Ishikawa (cell line): ENCODE data around the gene CTPS2.

Experiments used
- CEBPB ChIP-seq: IDR thresholded peaks from 2 replicates; pipeline ENCODE4 v1.6.1; 2012
- CREB1 ChIP-seq: IDR thresholded peaks from 2 replicates; pipeline ENCODE4 v1.6.1; 2012; ENCODE audit warnings: low read depth
- EGR1 ChIP-seq: IDR thresholded peaks from 2 replicates; pipeline ENCODE4 v1.6.1; 2012
- EP300 ChIP-seq: IDR thresholded peaks from 2 replicates; pipeline ENCODE4 v1.6.1; 2012; ENCODE audit warnings: borderline replicate concordance
- FOXM1 ChIP-seq: IDR thresholded peaks from 2 replicates; pipeline ENCODE4 v1.6.1; 2012; ENCODE audit warnings: low read depth, borderline replicate concordance
- MAX ChIP-seq: IDR thresholded peaks from 2 replicates; pipeline ENCODE4 v1.6.1; 2012
- REST ChIP-seq: IDR thresholded peaks from 2 replicates; pipeline ENCODE4 v1.6.1; 2012; ENCODE audit warnings: low read depth, mild to moderate bottlenecking
- TAF1 ChIP-seq: IDR thresholded peaks from 2 replicates; pipeline ENCODE4 v1.6.1; 2012; ENCODE audit warnings: low read depth, mild to moderate bottlenecking
- TCF12 ChIP-seq: IDR thresholded peaks from 2 replicates; pipeline ENCODE4 v1.6.1; 2012; ENCODE audit warnings: low read depth
- TEAD4 ChIP-seq: IDR thresholded peaks from 2 replicates; pipeline ENCODE4 v1.6.1; 2012
- USF1 ChIP-seq: IDR thresholded peaks from 2 replicates; pipeline ENCODE4 v1.6.1; 2012
- YY1 ChIP-seq: IDR thresholded peaks from 2 replicates; pipeline ENCODE4 v1.6.1; 2012; ENCODE audit warnings: low read depth

GRCh38 chrX:16654093-16654492 lies 58.4 kb downstream of the CTPS2 start:
- no peak for TF ChIP-seq TCF12
- TF ChIP-seq REST: no peak
- no peak for TF ChIP-seq EGR1
- TF ChIP-seq TAF1: no peak
- TF ChIP-seq USF1: no peak
- TF ChIP-seq YY1: no peak
- no peak for TF ChIP-seq CEBPB
- TF ChIP-seq MAX: no peak
- no peak for TF ChIP-seq TEAD4
- TF ChIP-seq FOXM1: no peak
- no peak for TF ChIP-seq EP300
- TF ChIP-seq CREB1: no peak
